Measurements from ENCODE around the gene NR2F1-AS1.
A peak's percentile ranks its signal among the peaks of the same experiment; 100 is the strongest.

NR2F1-AS1 gene

GRCh38 chr5:93431250-93431649 is 149.8 kb downstream of the NR2F1-AS1 start:
- in situ Hi-C loops (cut with HindIII; ENCODE audit: low sequenced_read_pairs), result no loop called here
- H3K4me3 ChIP-seq (ENCODE audit: low read depth, low read length), result no peak overlapping the region
- DNase-seq (ENCODE audit: low read depth, low spot score), result no peak
- TF ChIP-seq CTCF (IDR thresholded peaks at IDR 0.05; ENCODE audit: low read depth, low read length), result no peak

GRCh38 chr5:93430673-93431199 is 150.3 kb downstream of the NR2F1-AS1 start:
- DNase-seq (ENCODE audit: low read depth, low spot score), result no peak
- in situ Hi-C loops (cut with HindIII; ENCODE audit: low sequenced_read_pairs), result no loop called here

GRCh38 chr5:93430118-93430517 is 150.9 kb downstream of the NR2F1-AS1 start:
- no peak overlapping the region for H3K4me3 ChIP-seq (ENCODE audit: low read depth, low read length)
- no peak for DNase-seq (ENCODE audit: low read depth, low spot score)
- TF ChIP-seq CTCF (IDR thresholded peaks at IDR 0.05; ENCODE audit: low read depth, low read length), result no peak
- in situ Hi-C loops (cut with HindIII; ENCODE audit: low sequenced_read_pairs), result no loop called here

More at GRCh38 chr5:93430673-93431199, 150.3 kb downstream of the NR2F1-AS1 start:
- no peak overlapping the region for H3K4me3 ChIP-seq (ENCODE audit: low read depth, low read length)
- no peak for TF ChIP-seq CTCF (IDR thresholded peaks at IDR 0.05; ENCODE audit: low read depth, low read length)

- DNase-seq (ENCODE audit: low read depth, low spot score), result peak; percentile 46
- in situ Hi-C loops (cut with HindIII; ENCODE audit: low sequenced_read_pairs), result no loop called here
- TF ChIP-seq CTCF (IDR thresholded peaks at IDR 0.05; ENCODE audit: low read depth, low read length), result no peak
- no peak overlapping the region for H3K4me3 ChIP-seq (ENCODE audit: low read depth, low read length)
These were observed 152.2 kb downstream of the NR2F1-AS1 start for GRCh38 chr5:93428868-93429267.

- in situ Hi-C loops (cut with HindIII; ENCODE audit: low sequenced_read_pairs), result no loop called here
- no peak for DNase-seq (ENCODE audit: low read depth, low spot score)
These were observed 153.7 kb downstream of the NR2F1-AS1 start for GRCh38 chr5:93427316-93427715.

GRCh38 chr5:93425096-93425495 is 155.9 kb downstream of the NR2F1-AS1 start:
- in situ Hi-C loops (cut with HindIII; ENCODE audit: low sequenced_read_pairs), result no loop called here
- DNase-seq (ENCODE audit: low read depth, low spot score), result no peak
- no peak for TF ChIP-seq CTCF (IDR thresholded peaks at IDR 0.05; ENCODE audit: low read depth, low read length)

More at GRCh38 chr5:93427316-93427715, 153.7 kb downstream of the NR2F1-AS1 start:
- H3K4me3 ChIP-seq (ENCODE audit: low read depth, low read length), result no peak overlapping the region
- TF ChIP-seq CTCF (IDR thresholded peaks at IDR 0.05; ENCODE audit: low read depth, low read length), result no peak

GRCh38 chr5:93423300-93423699 is 157.7 kb downstream of the NR2F1-AS1 start:
- no peak overlapping the region for H3K4me3 ChIP-seq (ENCODE audit: low read depth, low read length)
- in situ Hi-C loops (cut with HindIII; ENCODE audit: low sequenced_read_pairs), result no loop called here
- TF ChIP-seq CTCF (IDR thresholded peaks at IDR 0.05; ENCODE audit: low read depth, low read length), result no peak
- no peak for DNase-seq (ENCODE audit: low read depth, low spot score)

More at GRCh38 chr5:93425096-93425495, 155.9 kb downstream of the NR2F1-AS1 start:
- no peak overlapping the region for H3K4me3 ChIP-seq (ENCODE audit: low read depth, low read length)

Measured in astrocyte of the spinal cord (primary cell).